ENCODE measurements around the gene ADAMTS12.

Gene ADAMTS12

GRCh38 chr5:33755231-33755630 is 136.6 kb downstream of the ADAMTS12 start:
- no peak for DNase-seq (ENCODE audit: low spot score)

- no peak for DNase-seq (ENCODE audit: low spot score)
These were observed 138.1 kb downstream of the ADAMTS12 start for GRCh38 chr5:33753704-33754103.

- DNase-seq (ENCODE audit: low spot score), result no peak
These were observed 143.0 kb downstream of the ADAMTS12 start for GRCh38 chr5:33748754-33749153.

GRCh38 chr5:33745101-33745770 is 146.6 kb downstream of the ADAMTS12 start:
- DNase-seq (ENCODE audit: low spot score), result no peak

- DNase-seq (ENCODE audit: low spot score), result no peak
These were observed 148.7 kb downstream of the ADAMTS12 start for GRCh38 chr5:33743099-33743498.

- DNase-seq (ENCODE audit: low spot score), result no peak
These were observed 149.6 kb downstream of the ADAMTS12 start for GRCh38 chr5:33742181-33742580.

- DNase-seq (ENCODE audit: low spot score), result no peak
These were observed 152.8 kb downstream of the ADAMTS12 start for GRCh38 chr5:33738967-33739366.

GRCh38 chr5:33738097-33738496 is 153.7 kb downstream of the ADAMTS12 start:
- no peak for DNase-seq (ENCODE audit: low spot score)

GRCh38 chr5:33737697-33738096 is 154.1 kb downstream of the ADAMTS12 start:
- no peak for DNase-seq (ENCODE audit: low spot score)

GRCh38 chr5:33737284-33737683 is 154.5 kb downstream of the ADAMTS12 start:
- no peak for DNase-seq (ENCODE audit: low spot score)

GRCh38 chr5:33736510-33736909 is 155.3 kb downstream of the ADAMTS12 start:
- no peak for DNase-seq (ENCODE audit: low spot score)

- no peak for DNase-seq (ENCODE audit: low spot score)
These were observed 156.7 kb downstream of the ADAMTS12 start for GRCh38 chr5:33735072-33735471.

- DNase-seq (ENCODE audit: low spot score), result no peak
These were observed 157.3 kb downstream of the ADAMTS12 start for GRCh38 chr5:33734537-33734936.

GRCh38 chr5:33733225-33733624 is 158.6 kb downstream of the ADAMTS12 start:
- no peak for DNase-seq (ENCODE audit: low spot score)

- DNase-seq (ENCODE audit: low spot score), result no peak
These were observed 165.2 kb downstream of the ADAMTS12 start for GRCh38 chr5:33726422-33727165.

GRCh38 chr5:33725806-33726205 is 166.0 kb downstream of the ADAMTS12 start:
- no peak for DNase-seq (ENCODE audit: low spot score)

- DNase-seq (ENCODE audit: low spot score), result no peak
These were observed 170.1 kb downstream of the ADAMTS12 start for GRCh38 chr5:33721491-33722200.

GRCh38 chr5:33720176-33720575 is 171.6 kb downstream of the ADAMTS12 start:
- DNase-seq (ENCODE audit: low spot score), result no peak

- no peak for DNase-seq (ENCODE audit: low spot score)
These were observed 172.0 kb downstream of the ADAMTS12 start for GRCh38 chr5:33719769-33720168.

GRCh38 chr5:33715661-33716060 is 176.1 kb downstream of the ADAMTS12 start:
- DNase-seq (ENCODE audit: low spot score), result no peak

- no peak for DNase-seq (ENCODE audit: low spot score)
These were observed 178.5 kb downstream of the ADAMTS12 start for GRCh38 chr5:33713136-33713765.

GRCh38 chr5:33712664-33713063 is 179.1 kb downstream of the ADAMTS12 start:
- DNase-seq (ENCODE audit: low spot score), result no peak
